NB4 (cell line): Measurements from ENCODE around the gene FANCM.
A peak's percentile ranks its signal among the peaks of the same experiment; 100 is the strongest.

Source experiments
- DNase-seq: peaks from one replicate; pipeline ENCODE4 v3.0.0; 2010; ENCODE audit warnings: low read depth
- H3K4me3 ChIP-seq: one replicate; pipeline ENCODE4 v1.5.1; 2011; ENCODE audit warnings: mild to moderate bottlenecking, low read depth, low read length, moderate library complexity
- CTCF ChIP-seq: IDR thresholded peaks from one replicate; pipeline ENCODE4 v1.5.1; 2012; ENCODE audit warnings: low read depth, low read length
- MAX ChIP-seq: IDR thresholded peaks from 2 replicates; pipeline ENCODE4 v1.6.1; 2011; ENCODE audit warnings: low read depth, low read length
- MYC ChIP-seq: IDR thresholded peaks from 2 replicates; pipeline ENCODE4 v1.6.1; 2011; ENCODE audit warnings: low read depth, low read length
- POLR2A ChIP-seq: IDR thresholded peaks from 2 replicates; pipeline ENCODE4 v1.6.1; 2011; ENCODE audit warnings: mild to moderate bottlenecking; ENCODE audit not compliant: insufficient read length; ENCODE audit errors: extremely low read depth

FANCM gene

GRCh38 chr14:45222485-45223262 lies 86.9 kb downstream of the FANCM start:
- DNase-seq: no peak
- no peak for TF ChIP-seq POLR2A
- no peak for TF ChIP-seq CTCF
- no peak for TF ChIP-seq MYC
- TF ChIP-seq MAX: no peak
- H3K4me3 ChIP-seq: no peak overlapping the region

DNA sequence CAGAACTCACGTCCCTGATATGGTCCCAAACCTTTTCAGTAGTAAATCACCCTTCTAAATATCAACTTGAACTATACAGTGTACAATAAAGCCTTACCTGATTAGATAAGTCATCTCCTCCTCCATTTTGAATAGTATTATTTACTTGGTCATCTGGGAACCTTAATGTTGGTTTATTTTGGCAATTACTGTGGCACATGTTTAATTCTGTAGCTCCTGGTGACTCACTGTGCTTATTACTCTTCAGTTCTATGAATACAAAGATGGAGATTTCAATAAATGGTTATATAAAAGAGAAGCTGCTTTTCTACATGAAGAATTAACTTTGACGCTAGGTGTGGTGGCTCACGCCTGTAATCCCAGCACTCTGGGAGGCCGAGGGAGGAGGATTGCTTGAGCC lies 91.8 kb downstream of the FANCM start:
- no peak overlapping the region for H3K4me3 ChIP-seq
- no peak for TF ChIP-seq CTCF
- no peak for TF ChIP-seq MAX
- TF ChIP-seq MYC: no peak
- no peak for TF ChIP-seq POLR2A
- DNase-seq: no peak

- H3K4me3 ChIP-seq: no peak overlapping the region
- no peak for TF ChIP-seq MAX
- TF ChIP-seq POLR2A: no peak
- no peak for TF ChIP-seq CTCF
- no peak for TF ChIP-seq MYC
- no peak for DNase-seq
These were observed 103.3 kb downstream of the FANCM start for GRCh38 chr14:45238988-45239387.

GRCh38 chr14:45242706-45243105 lies 107.0 kb downstream of the FANCM start:
- TF ChIP-seq MYC (no peak), POLR2A (no peak), CTCF (no peak), MAX (no peak)
- DNase-seq: no peak
- no peak overlapping the region for H3K4me3 ChIP-seq

DNA sequence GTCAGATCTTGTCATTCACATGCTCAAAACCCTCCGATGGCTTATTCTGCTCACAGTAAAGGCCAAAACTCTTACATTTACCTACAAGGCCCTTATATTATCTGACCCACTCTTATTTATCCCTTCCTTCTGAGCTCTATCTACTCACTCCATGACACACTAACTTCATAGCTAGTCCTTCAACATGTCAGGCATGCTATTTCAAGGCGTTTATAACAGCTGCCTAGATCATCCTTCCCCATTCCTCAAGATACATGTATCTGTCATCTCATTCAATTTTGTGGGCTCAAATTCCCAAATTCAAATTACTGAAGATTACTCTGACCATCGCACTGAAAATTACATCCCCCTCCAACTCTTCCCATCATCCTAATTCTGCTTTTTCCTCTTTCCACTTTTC lies 110.4 kb downstream of the FANCM start:
- no peak for DNase-seq
- TF ChIP-seq POLR2A: no peak
- TF ChIP-seq MAX: no peak
- TF ChIP-seq CTCF: no peak
- TF ChIP-seq MYC: no peak
- H3K4me3 ChIP-seq: peak overlapping the region; percentile 27

- TF ChIP-seq POLR2A (no peak), MAX (no peak), MYC (no peak), CTCF (no peak)
- DNase-seq: no peak
These were observed 111.0 kb downstream of the FANCM start for GRCh38 chr14:45246691-45247090.

More at GRCh38 chr14:45246691-45247090, 111.0 kb downstream of the FANCM start:
- H3K4me3 ChIP-seq: peak overlapping the region; percentile 27
